ENCODE data around the gene CNDP2.

DNA sequence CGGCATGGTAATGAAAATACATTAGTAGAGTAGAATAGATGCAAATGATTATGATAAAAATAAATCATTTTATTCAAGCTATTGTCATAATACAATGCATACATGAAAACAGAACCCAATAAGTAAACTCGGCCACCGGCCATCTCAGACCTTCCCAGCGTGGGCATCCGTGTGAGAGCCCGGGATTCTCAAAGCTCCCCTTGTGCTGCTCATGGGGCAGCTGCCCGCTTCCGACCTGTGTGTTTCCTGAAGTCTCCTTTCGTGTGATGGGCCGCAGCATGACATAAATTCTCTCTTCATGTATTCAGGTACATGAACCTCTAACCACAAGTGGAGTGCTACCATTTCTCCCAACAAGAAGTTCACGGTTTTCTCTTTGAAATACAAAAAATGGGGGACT is 13.5 kb upstream of the CNDP2 start:
- TF ChIP-seq POLR2AphosphoS5 (IDR thresholded peaks at IDR 0.05; ENCODE audit: borderline replicate concordance, low read depth, low read length) (no peak), EZH2 (IDR thresholded peaks at IDR 0.05) (no peak), FOXP2 (optimal IDR thresholded peaks at IDR 0.05; ENCODE audit: control extremely low read depth, extremely low read length, insufficient read depth) (no peak)

Measured in SK-N-MC (cell line).